GM12878 (cell line): ENCODE results near the gene MAK. TPM values are rescaled to one million over a fixed set of nuclear protein-coding genes. Genes with fewer than 3 reads are reported as not detected.

ENCODE experiments used
- ATAC-seq: fragments of 200-7000 bp; cut with Tn5 transposase; 3 replicates; pipeline ENCODE4 v1.9.1; 2020; ENCODE audit warnings: mild to moderate bottlenecking, moderate library complexity
- BruUV-seq: library from RNA; stranded (reverse); fragments of 400-500 nt; replicated peaks from 2 replicates; lab custom pipeline; 2021; lab: Mats Ljungman, UMichigan
- CTCF ChIA-PET: fragments of 300-600 bp; sonication (Branson Sonifier 250); formaldehyde crosslinking; extraction: SDS; loops from one replicate; lab custom pipeline; 2021; ENCODE audit warnings: inconsistent platforms; lab: Yijun Ruan, JAX
- POLR2A ChIA-PET: fragments of 350-600 bp; formaldehyde crosslinking; extraction: SDS; loops from one replicate; lab custom pipeline; 2021; ENCODE audit warnings: inconsistent platforms; lab: Charles Lee
- RAD21 ChIA-PET: fragments of 300-600 bp; sonication (Branson Sonifier 250); formaldehyde crosslinking; loops from one replicate; lab custom pipeline; 2023; ENCODE audit warnings: antibody characterized with exemption; ENCODE audit not compliant: unreplicated experiment; lab: Charles Lee
- SMC1A ChIA-PET: fragments of 300-600 bp; sonication (Branson Sonifier 250); formaldehyde crosslinking; loops from one replicate; lab custom pipeline; 2023; ENCODE audit not compliant: unreplicated experiment, uncharacterized antibody; lab: Charles Lee
- DNase-seq: peaks from one replicate; pipeline ENCODE4 v3.0.0-alpha.2; 2011; ENCODE audit warnings: low read depth, low spot score
- FAIRE-seq: peaks from 3 replicates; lab custom pipeline; 2011; peaks lifted over from hg19 to GRCh38; lab: Jason Lieb, UNC
- H2AFZ ChIP-seq: 2 replicates; pipeline ENCODE4 v1.6.0; 2011; ENCODE audit warnings: low read depth, low read length, control low read depth; ENCODE audit not compliant: control insufficient read depth
- H3K27ac ChIP-seq: 2 replicates; pipeline ENCODE4 v1.5.1; 2011; ENCODE audit warnings: control low read depth; ENCODE audit not compliant: control insufficient read depth, insufficient read depth
- H3K27me3 ChIP-seq, 2 experiments: replicated peaks in 1 of 2; 2 replicates each; pipeline versions ENCODE4 v1.6.0 to v1.6.1; 2011; ENCODE audit warnings: low read length in 1 of 2; ENCODE audit not compliant: control insufficient read depth in 2 of 2, insufficient read depth in 2 of 2
- H3K36me3 ChIP-seq, 2 experiments: 2 replicates each; pipeline ENCODE4 v1.5.1; 2011; ENCODE audit warnings: low read length in 1 of 2; ENCODE audit not compliant: control insufficient read depth in 2 of 2, insufficient read depth in 2 of 2
- H3K4me1 ChIP-seq: 2 replicates; pipeline ENCODE4 v1.6.1; 2011; ENCODE audit warnings: mild to moderate bottlenecking, low read length, moderate library complexity, mixed read lengths; ENCODE audit not compliant: control insufficient read depth, insufficient read depth
- H3K4me2 ChIP-seq: 2 replicates; pipeline ENCODE4 v1.6.0; 2011; ENCODE audit warnings: control low read depth; ENCODE audit not compliant: control insufficient read depth, insufficient read depth
- H3K4me3 ChIP-seq: fragments of 200-600 bp; sonication (generic); 2 replicates; pipeline ENCODE4 v1.5.1; 2016
- H3K79me2 ChIP-seq: 2 replicates; pipeline ENCODE4 v1.6.0; 2011; ENCODE audit warnings: low read length; ENCODE audit not compliant: control insufficient read depth, insufficient read depth
- H3K9ac ChIP-seq: 2 replicates; pipeline ENCODE4 v1.8.0; 2011; ENCODE audit warnings: low read length, control low read depth, mixed read lengths; ENCODE audit not compliant: control insufficient read depth, insufficient read depth
- H3K9me3 ChIP-seq: replicated peaks from 3 replicates; pipeline ENCODE4 v1.5.1; 2011; ENCODE audit warnings: mild to moderate bottlenecking, low read length; ENCODE audit not compliant: control insufficient read depth, insufficient read depth
- H4K20me1 ChIP-seq: 2 replicates; pipeline ENCODE4 v1.6.0; 2011; ENCODE audit not compliant: control insufficient read depth, insufficient read depth
- BCLAF1 ChIP-seq: fragments of 450-650 bp; IDR thresholded peaks from 2 replicates; pipeline ENCODE4 v1.6.1; 2017; ENCODE audit warnings: antibody characterized with exemption, mild to moderate bottlenecking, moderate library complexity
- CBFB ChIP-seq: IDR thresholded peaks from 2 replicates; pipeline ENCODE4 v1.6.1; 2016; ENCODE audit warnings: antibody characterized with exemption, low read depth
- HSF1 ChIP-seq: fragments of 150-350 bp; IDR thresholded peaks from 2 replicates; pipeline ENCODE4 v1.6.1; 2014; ENCODE audit warnings: mild to moderate bottlenecking, low read depth, low read length
- IRF3 ChIP-seq: fragments of 450-650 bp; IDR thresholded peaks from 2 replicates; pipeline ENCODE4 v1.6.1; 2014; ENCODE audit warnings: mild to moderate bottlenecking
- MAX ChIP-seq: IDR thresholded peaks from 2 replicates; pipeline ENCODE4 v1.6.1; 2012; ENCODE audit warnings: low read depth, low read length, improper control_type of control experiment
- RELA ChIP-seq: fragments of 450-650 bp; IDR thresholded peaks from 2 replicates; pipeline ENCODE4 v1.8.0; 2014; ENCODE audit warnings: borderline replicate concordance; ENCODE audit not compliant: partially characterized antibody
- SIN3A ChIP-seq: IDR thresholded peaks from 2 replicates; pipeline ENCODE4 v1.6.1; 2012; ENCODE audit warnings: low read depth, low read length, improper control_type of control experiment
- SRF ChIP-seq, 2 experiments: IDR thresholded peaks; 2 replicates each; pipeline ENCODE4 v1.6.1; 2011; ENCODE audit warnings: low read depth in 2 of 2, low read length in 2 of 2, mild to moderate bottlenecking in 1 of 2, moderate library complexity in 1 of 2
- SUZ12 ChIP-seq: fragments of 200-600 bp; sonication (generic); IDR thresholded peaks from one replicate; pipeline ENCODE4 v1.6.1; 2018; ENCODE audit warnings: antibody characterized with exemption, mild to moderate bottlenecking; ENCODE audit not compliant: unreplicated experiment
- TCF12 ChIP-seq: IDR thresholded peaks from 2 replicates; pipeline ENCODE4 v1.6.1; 2011; ENCODE audit warnings: low read depth, mild to moderate bottlenecking, low read length
- USF1 ChIP-seq: IDR thresholded peaks from 2 replicates; pipeline ENCODE4 v1.6.1; 2011; ENCODE audit warnings: borderline replicate concordance, low read depth, mild to moderate bottlenecking, moderate library complexity, mixed read lengths, low read length; ENCODE audit not compliant: insufficient read depth; ENCODE audit errors: extremely low read length
- ZNF217 ChIP-seq: fragments of 450-650 bp; IDR thresholded peaks from 2 replicates; pipeline ENCODE4 v1.6.1; 2017; ENCODE audit warnings: antibody characterized with exemption, mild to moderate bottlenecking
- ZNF592 ChIP-seq: fragments of 450-650 bp; IDR thresholded peaks from 2 replicates; pipeline ENCODE4 v1.6.1; 2017; ENCODE audit warnings: mild to moderate bottlenecking, moderate library complexity
- WGBS: methylation state at CpG from one replicate; pipeline ENCODE4 v1.1.6; 2016; ENCODE audit warnings: low lambda C conversion rate; ENCODE audit not compliant: insufficient replicate concordance, insufficient coverage; ENCODE audit errors: missing lambda C conversion rate; 5-methylcytosine and 5-hydroxymethylcytosine counted together
- in situ Hi-C: fragments of 300-500 bp; cut with MboI; formaldehyde crosslinking; loops from 9 replicates; pipeline ENCODE4 v1.14.3; 2018; ENCODE audit warnings: mixed read lengths
- intact Hi-C: fragments of 100-400 bp; cut with micrococcal nuclease; formaldehyde crosslinking; loops from one replicate; pipeline ENCODE4 v1.14.2; 2022; ENCODE audit not compliant: unreplicated experiment
- polyA plus RNA-seq, 11 experiments: library from polyadenylated mRNA; depleted of rRNA in 4 of 11; unstranded in 6 of 11; stranded (reverse) in 5 of 11; fragments of >200 nt; fragmentation: Nextera tagmentation in 4 of 11; fragmentation: Illumina TruSeq in 1 of 11; extraction: Ambion mirVana in 4 of 11; extraction: Trizol in 1 of 11; gene quantifications; 1 replicate in 1 of 11; 2 replicates in 10 of 11; pipeline versions ENCODE4 v1.2.1 to v1.2.3, GENCODE V29; 2011 to 2016; ENCODE audit warnings: inconsistent platforms in 2 of 11, missing spikeins in 2 of 11, low read depth in 1 of 11
- total RNA-seq, 4 experiments: library from RNA; depleted of rRNA in 3 of 4; stranded (reverse); fragments of >200 nt in 3 of 4; fragmentation: Illumina TruSeq in 1 of 4; extraction: Trizol in 1 of 4; gene quantifications; 2 replicates each; pipeline versions ENCODE4 v1.2.1 to v1.2.3, GENCODE V29; 2013 to 2021

Gene MAK
- total and polyA plus RNA-seq, 10 of the 15 experiments (the other 5 are each of a cell fraction or from before 2014, with no cell fraction given) = 0.01 to 0.90 (median 0.13) TPM; not detected in 1

GRCh38 chr6:10875026-10875425 lies 36.7 kb upstream of the MAK start:
- Histone ChIP-seq H3K36me3 (no peaks in the 10 kb centered on the region), H3K27ac (no peak overlapping the region), H3K9me3 (no peaks in the 10 kb centered on the region), H3K9ac (no peak overlapping the region), H3K4me2 (no peak overlapping the region), H3K4me1 (no peaks in the 10 kb centered on the region), H3K4me3 (no peak overlapping the region), H3K27me3 (no peaks in the 10 kb centered on the region), H4K20me1 (no peaks in the 10 kb centered on the region), H2AFZ (no peak overlapping the region), H3K79me2 (no peaks in the 10 kb centered on the region)
- in situ Hi-C loops (no loop called here), intact Hi-C loops (no loop called here)
- DNase-seq (no peak), FAIRE-seq (no peak), ATAC-seq (no peak)
- SMC1A ChIA-PET = interaction anchor here (0.5 to 1.6 kb wide), 3 partner anchors 14 to 395 kb away, joined by 3 to 4 read pairs (median 3); no protein-coding TSS in a partner anchor
- RAD21 ChIA-PET = interaction anchor here (1.0 kb wide), 1 partner anchor 14 kb away, joined by 4 read pairs; no protein-coding TSS in a partner anchor
- no TSS peak for BruUV-seq
- CTCF ChIA-PET = interaction anchor here (1.5 kb wide), 1 partner anchor 14 kb away, joined by 4 read pairs; no protein-coding TSS in a partner anchor
- WGBS = 16% methylated on average over 4 of the region's 4 CpGs
- POLR2A ChIA-PET = no interaction called here
- TF ChIP-seq ZNF592 (no peak), HSF1 (no peak), SRF (IDR thresholded peaks at IDR 0.05; ENCODE audit: low read depth in 2 of 2, low read length in 2 of 2) (no peak), BCLAF1 (no peak), TCF12 (no peak), IRF3 (no peak), USF1 (no peak), ZNF217 (no peak), RELA (no peak), MAX (no peak), SIN3A (no peak), CBFB (no peak), SUZ12 (no peak)
